COLO668 (cell line): ENCODE measurements around the gene PTPRT.

Experiments
- DNase-seq: peaks from one replicate; lab custom pipeline; 2025; ENCODE audit not compliant: unreplicated experiment; lab: John Stamatoyannopoulos, UW

PTPRT gene

DNA sequence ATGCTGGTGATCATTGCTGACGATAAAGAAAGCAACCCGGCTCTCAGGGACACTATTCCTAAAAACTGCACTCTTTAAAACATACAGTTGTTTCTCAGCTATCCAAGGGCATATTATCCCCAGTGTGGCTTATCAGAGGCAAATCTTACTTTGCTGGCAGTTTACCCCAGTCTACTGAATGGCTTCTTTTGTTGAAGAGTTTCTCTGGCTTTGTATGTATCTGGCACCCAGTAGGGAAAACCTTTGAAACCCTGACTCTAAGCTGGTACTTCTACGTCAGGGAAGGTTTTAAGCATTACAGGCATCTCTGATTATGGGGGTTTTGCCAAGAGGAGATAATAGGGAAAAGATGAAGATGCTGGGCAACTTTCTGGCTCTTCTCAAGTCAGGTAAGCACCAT lies 933.9 kb downstream of the PTPRT start:
- DNase-seq, result no peak

DNA sequence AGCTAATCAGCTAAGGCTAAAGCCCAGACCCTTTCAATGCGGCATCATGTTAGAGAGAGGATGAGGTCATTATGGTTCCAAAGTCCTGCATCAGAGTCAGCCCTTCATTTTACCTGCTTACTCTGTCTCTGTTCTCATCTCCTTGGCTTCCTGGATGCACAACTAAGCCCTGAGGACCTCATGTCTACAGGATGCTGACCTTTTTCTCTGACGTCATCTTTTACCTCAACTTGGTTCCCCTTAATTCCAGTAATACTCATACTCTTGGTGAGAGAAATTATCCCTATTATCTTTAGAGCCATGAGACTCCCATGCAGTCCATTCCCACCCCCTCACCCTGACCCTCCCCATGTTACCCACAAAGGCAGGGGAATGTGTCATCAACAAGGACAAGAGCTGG lies 935.0 kb downstream of the PTPRT start:
- no peak for DNase-seq

DNA sequence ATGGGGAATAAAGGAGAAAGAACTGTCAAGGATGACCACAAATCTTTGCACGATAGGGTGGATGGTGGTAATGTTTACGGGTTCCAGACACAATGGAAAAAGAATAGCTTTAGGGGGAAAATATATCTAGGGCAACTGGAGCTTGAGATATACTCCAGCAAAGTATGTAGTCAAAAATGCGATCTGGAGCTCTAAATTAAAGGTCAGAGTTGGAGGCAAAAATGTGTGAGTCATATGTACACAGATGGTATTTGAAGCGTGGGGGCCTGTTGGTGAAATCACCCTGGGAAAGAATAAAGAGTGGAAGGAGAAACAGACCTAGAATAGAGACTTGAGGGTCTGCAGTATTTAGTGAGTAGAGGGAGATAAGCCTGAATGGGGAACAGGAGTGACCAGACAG lies 937.6 kb downstream of the PTPRT start:
- DNase-seq, result no peak

DNA sequence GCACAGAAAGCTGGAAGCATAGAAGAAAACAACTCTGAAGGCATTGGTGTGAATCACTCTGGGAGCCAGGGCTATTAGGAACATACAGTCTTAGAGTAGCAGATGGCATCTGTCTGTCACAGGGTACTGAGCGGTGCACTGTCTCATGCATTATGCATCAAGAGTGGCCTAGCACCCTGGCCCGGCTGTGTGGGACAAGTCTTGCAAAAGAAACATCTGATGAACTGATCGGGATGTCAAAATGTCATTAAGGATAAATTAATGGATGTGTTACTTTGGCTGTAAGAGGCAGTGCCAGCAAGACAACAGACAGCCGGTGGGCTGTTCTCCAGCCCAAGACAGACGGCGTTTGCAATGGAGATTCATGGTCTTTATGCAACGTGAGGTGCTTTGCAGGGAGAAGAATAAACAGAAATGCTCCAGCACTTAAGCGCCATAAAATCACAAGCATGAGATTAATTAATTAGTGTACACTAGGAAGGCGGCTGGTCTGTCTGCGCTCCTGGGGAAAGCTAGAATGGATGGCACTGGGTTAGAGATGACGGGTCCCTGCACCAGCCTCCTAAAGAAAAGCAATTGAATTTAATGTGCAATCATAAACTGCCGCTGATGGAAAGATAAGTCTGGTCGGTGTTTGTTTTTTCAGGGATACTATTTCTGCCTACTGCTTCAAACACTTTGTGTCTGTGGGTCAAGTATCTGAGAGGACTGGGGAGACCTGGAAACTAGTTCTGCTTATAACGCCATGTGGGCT lies 970.9 kb downstream of the PTPRT start:
- no peak for DNase-seq

DNA sequence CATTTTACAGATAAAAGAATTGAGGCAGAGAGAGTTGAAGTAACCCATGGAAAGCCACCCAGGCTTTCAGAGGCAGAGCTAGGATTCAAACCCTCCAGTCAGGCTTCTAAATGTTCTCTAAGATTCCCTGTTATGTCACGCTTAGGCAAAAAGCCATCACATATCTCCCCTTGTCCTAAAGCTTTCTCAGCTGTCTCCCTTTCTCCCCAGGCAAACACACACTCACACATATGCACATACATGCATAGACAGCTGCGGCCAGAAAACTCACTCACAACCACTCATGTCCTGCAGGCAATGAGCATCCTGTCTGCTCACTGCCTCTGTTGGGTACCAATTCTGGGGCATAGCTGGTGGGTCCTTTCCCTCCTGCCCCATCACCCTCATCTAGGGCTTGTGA lies 975.6 kb downstream of the PTPRT start:
- DNase-seq, result no peak

DNA sequence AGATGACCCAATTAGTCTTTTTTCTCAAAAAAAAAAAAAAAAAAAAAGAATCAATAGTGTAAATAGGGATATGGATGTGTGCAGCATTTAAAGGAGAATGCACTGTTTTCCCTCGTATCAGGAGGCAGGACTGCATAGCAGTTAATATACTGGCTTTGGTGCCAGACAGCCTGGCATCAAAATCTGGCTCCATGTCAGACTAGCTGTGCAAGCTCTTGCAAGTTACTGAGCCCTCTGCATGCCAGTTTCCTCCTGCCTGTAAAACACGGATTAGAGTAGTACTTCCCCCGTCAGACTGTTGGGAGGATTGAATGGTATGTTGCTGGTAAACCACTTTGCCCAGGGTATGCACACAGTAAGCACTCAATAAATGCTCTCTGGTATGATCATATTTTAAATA lies 977.3 kb downstream of the PTPRT start:
- DNase-seq, result no peak

DNA sequence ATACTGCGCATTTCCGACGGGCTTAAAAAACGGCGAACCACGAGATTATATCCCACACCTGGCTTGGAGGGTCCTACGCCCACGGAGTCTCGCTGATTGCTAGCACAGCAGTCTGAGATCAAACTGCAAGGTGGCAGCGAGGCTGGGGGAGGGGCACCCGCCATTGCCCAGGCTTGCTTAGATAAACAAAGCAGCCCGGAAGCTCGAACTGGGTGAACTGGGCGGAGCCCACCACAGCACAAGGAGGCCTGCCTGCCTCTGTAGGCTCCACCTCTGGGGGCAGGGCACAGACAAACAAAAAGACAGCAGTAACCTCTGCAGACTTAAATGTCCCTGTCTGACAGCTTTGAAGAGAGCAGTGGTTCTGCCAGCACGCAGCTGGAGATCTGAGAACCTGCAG lies 983.1 kb downstream of the PTPRT start:
- DNase-seq, result peak; percentile 50

DNA sequence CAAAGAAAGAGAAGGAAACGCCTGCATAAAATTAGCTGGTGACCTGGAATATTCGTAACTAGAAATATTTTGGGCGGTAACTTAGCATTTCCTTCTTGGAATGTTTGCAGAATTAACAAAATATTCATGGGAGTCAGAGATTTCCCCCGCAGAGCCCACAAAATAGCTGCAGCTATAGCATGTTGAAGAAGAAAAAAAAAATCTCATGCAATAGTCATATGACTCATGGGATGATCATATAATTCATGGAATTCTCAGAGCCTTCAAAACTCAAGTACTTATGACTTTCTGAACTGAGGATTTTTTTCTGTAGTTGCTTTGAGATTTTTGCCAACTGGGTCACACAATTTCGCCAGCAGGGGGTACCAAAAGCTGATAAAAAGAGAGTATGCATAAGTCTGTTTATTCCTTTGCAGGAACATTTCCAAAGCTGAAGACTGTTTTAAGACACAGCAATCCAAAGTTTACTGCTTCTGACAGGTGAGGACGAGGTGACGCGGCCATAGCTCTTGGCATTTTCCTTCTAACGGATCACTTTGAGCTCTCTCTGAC lies 985.5 kb downstream of the PTPRT start:
- no peak for DNase-seq

DNA sequence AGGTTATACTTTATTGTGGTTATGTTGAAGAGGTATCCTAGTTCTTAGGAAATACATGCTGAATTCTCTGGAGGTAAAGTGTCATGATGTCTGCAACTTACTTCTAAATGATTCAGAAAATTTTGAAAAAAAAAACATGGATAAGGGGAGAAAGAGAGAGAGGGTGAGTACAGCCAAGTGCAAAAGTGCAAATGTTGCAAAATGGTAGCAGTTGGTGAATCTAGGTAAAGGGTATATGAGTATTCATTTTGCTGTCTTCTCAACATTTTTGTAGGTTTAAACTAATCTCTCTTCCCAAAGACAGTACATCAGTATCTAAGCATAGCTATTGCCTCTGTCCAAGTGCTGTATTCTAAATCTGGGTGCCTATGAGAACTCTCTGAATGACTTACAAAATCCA lies 992.1 kb downstream of the PTPRT start:
- DNase-seq, result no peak

DNA sequence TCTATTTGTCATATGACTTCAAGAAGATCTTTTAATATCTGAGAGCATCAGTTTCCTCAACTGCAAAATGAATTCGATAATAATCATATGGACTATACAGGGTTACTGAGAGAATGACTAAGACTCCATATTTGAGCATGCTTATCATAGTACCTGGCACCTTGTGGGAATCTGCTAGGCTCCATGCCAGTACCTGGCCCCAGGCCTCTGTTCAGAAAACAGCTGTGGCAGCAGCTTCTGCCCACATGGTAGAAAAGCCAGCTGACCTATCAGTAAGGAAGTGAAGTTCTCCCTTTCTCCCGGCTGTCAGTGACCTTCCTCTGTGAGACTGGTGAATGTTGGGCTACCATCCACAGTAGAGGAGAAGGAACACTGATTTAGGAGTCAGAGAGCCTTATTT lies 996.6 kb downstream of the PTPRT start:
- no peak for DNase-seq

DNA sequence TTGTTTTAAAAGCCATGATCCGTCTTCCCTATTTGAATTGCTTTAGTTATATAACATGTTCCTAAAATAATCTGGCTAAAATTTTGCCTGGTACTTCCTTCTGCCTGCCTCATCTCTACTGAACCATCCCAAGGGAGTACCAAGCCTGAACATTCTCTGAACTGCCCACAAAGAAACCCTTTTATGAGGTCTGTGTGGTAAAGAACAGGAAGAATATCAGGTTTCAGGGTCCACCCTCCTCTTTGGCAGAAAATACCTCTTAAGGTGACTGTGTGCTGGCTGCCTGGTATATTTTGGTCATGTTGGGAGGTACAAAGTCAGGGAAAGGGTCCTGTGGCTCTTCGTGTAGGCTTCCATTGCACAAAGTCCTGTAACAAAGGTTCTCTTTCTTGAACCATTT lies 997.4 kb downstream of the PTPRT start:
- no peak for DNase-seq

DNA sequence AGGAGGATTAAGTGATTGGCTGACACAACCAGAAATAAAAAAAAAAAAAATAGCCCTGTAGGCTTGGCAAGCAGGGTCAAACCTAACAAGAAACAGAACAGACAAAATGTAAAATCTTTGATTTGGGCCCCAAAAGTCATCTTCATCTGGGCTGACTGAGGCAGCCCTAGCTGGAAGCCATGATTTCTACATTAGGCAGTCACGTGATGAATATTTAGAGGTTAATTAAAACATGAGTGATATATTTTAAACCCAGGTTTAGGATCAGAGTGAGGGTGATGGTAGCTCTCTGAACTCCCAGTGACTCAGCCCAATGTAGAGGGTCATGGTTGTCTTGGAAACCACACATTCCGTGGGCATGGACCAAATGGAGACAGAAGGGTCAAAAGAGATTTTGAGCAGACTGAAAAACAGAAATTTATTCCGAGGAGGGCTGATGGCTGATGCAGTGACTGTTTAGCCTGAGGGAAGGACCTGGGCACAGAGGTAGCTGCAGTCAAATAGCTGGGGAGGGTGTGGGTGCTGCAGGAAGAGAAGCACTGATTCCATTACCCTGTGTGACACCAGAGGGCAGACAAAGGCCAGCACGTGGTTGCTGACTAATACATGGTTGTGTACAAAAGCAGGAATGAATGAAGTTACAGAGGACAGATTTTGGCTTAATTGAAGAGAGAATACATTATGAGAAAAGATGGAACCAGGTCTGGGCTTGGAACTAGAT lies 998.4 kb downstream of the PTPRT start:
- no peak for DNase-seq

DNA sequence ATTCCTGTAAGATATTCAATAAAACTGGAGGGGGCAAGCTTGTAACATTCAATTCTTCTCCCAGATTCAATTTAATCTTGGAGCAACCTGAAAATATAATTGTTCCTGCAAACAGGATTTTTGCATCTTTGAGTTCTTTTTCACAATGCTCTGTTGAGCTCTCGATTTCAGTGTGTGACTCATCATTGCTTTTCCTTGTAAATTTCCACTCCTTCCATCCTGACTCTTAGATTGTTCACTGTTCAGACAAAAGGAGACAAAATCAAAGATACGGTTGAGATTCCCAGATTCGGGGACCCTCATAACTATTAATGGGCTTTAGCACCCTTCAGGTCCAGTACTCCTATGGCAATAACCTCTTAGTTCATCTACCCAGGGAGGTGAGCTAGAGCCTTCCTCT lies 999.6 kb downstream of the PTPRT start:
- DNase-seq, result no peak

DNA sequence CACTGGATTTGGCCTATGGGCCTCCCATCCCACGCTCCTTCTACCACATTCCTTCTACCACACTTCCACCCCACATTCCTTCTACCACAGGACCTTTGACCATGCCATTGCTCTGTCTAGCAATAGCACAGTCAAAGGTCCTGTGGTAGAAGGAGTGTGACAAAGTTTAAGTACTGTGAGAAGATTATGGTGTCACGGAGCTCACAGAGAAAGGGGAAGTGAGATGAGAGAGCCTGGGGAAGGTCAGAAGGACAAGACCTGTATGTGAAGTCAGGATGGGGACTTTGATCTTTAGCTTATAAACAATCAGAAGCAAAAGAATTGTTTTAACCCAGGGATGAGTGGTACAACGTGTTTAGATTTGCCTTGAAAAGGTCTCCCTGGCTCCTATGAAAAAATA lies 1003.4 kb downstream of the PTPRT start:
- DNase-seq, result no peak

DNA sequence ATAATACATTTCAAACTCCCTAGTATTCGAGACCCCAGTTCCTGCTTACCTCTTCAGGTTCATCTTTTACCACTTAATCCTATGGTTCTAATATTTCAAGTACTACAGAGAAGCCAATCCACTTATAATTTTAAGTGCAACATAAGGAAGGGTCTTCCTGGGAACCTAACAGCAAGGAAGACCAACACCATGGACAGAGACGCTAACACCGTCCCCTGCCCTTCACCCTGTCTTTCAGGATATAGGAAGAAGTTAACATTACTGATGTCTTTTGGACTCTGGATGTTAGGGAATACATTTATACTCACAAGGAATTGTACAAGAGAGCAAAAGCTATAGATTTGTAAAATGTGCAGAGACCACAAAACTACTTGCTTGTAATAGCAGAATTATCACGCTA lies 1006.6 kb downstream of the PTPRT start:
- no peak for DNase-seq

DNA sequence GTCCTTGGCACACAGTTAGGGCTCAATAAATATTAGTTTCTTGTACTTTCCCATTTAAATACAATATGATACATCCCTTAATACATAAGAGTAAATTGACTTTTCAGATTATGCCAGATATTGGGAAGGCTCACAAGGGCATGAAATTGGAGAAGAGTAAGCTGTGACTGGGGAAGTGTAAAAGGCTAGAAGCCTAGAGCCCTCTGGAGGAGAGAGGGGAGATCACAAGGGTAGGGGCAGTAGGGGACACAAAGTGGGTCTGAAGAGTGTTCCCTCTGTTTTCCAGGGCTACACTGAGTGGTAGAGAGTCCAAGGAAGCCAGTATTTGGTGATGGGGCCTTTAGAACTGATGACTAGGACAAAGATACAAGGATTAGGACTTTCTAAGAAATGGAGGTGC lies 1008.6 kb downstream of the PTPRT start:
- DNase-seq, result no peak

DNA sequence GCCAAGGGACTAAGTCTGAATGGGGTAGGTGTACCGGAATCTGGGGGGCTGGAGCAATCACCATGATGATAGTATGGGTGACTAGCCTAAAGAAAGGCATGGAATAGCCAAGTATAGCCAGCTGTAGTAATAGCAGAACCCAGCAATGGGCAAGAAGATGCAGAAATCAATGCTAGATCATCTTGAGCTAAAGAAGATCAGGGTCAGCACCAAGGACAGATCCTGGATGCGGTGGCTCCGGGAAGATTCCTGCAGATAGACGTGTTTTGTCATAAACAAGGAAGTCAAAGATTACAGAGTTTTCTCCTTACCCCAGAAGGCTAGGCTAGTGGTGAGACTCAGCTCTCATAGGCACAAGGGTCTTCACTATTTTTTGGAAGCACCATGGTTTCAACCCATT lies 1009.9 kb downstream of the PTPRT start:
- no peak for DNase-seq

DNA sequence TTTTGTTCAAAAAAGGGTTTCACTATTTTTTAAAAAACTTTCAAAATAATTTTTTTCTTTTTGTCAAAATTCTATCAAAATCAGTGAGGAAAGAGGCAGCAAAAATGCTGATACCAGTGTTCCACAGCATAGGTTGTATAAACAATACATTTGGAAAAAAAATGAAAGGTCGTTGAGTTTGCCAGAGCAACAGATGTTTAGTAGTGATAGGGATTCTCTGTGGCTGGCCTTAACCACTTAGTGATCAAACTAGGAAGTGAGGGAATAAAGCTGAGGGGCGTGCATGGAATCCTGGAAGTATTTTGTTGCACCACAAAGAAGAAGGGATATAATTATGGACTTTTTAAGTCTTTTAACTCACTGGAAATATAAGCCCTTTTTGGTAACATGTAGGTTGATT lies 1016.3 kb downstream of the PTPRT start:
- DNase-seq, result no peak

DNA sequence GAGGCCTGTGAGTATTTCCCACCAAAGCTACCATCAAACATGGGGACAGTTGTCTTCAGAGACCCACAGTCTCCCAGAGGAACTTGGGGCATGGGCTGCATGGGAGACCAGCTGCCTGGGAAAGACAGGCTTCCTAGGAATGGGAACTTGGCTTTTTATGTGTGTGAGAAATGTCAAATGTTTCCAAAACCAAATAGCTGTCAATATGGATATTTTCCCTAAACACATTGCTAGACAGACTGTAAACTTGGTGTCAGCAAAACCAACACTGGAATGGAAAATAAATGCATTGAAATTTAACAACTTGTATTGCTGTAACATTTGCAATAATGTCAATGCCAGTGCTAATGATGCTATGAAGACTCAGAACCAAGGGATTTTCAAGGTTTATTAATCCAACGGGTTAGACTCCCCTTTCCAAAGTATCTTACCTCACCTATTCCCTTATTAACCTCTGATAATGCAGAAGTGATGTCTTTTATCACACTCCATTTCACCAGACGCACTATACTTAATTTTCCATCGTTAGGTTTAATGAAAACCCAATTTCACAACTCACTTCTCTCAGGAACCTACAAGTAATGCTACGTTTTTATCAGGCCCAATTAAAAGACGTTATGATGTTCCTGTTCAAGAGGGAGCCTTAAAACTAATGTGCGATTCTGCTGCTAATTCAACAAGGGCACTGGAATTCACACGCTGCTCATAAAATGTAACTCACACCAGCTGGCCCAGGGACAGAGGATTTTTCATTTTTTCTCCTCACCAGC lies 1025.4 kb downstream of the PTPRT start:
- no peak for DNase-seq

DNA sequence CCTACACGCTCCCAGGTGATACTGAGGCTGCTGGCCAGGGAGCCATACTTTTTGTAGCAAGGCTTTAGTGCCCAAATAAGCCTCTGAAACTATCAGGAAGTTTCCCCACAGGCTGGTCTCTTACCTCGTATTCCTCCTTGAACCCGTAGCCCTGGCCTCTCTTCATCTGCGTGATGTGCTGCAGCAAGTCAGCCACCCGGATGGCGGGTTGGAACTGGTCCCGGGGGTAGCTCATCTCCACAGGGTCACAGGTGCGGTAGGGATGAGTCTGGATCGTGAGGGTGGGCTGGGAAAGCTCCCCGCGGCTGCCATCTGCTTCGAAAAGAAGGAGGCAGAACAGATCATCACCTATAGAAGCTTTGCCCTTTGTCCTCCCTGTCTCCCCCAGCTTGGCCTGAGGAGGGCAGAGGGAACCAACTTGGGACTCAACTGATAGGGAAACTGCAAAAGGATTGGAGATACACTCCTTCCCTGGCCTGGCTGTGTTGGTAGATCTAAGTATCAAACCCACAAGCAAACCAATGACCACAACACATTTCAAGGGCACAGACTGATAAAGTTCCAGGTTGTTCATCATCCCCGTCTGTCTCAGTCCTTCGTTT lies 1028.4 kb downstream of the PTPRT start:
- DNase-seq, result no peak

DNA sequence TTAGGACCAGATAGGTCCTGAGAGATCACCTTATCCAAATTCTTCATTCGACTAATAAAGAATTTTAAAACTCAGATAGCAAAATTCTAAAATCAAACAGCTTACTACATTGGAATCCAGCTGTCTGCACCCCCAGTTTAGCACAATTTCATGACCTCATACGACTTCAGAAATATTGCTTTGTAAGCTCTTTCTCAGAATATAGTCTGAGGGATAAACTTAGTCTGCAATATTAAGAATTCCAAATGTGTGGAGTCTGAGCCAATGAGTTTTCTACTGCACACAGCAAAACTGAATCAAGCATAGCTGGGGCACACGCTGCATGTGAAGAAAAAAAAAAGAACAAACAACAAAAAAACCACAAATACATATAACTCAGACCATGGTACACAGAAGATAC lies 1029.9 kb downstream of the PTPRT start:
- DNase-seq, result no peak
